Activated CD8-positive, alpha-beta memory T cell treated with anti-CD3 and anti-CD28 coated beads, Interleukin-2, amount 50 U/mL, for 1 hour (primary cell): ENCODE measurements around the gene CCNQ.

Experiments
- DNase-seq: peaks from one replicate; pipeline ENCODE4 v3.0.0-alpha.2; 2020; ENCODE audit errors: extremely low read depth

The CCNQ gene

DNA sequence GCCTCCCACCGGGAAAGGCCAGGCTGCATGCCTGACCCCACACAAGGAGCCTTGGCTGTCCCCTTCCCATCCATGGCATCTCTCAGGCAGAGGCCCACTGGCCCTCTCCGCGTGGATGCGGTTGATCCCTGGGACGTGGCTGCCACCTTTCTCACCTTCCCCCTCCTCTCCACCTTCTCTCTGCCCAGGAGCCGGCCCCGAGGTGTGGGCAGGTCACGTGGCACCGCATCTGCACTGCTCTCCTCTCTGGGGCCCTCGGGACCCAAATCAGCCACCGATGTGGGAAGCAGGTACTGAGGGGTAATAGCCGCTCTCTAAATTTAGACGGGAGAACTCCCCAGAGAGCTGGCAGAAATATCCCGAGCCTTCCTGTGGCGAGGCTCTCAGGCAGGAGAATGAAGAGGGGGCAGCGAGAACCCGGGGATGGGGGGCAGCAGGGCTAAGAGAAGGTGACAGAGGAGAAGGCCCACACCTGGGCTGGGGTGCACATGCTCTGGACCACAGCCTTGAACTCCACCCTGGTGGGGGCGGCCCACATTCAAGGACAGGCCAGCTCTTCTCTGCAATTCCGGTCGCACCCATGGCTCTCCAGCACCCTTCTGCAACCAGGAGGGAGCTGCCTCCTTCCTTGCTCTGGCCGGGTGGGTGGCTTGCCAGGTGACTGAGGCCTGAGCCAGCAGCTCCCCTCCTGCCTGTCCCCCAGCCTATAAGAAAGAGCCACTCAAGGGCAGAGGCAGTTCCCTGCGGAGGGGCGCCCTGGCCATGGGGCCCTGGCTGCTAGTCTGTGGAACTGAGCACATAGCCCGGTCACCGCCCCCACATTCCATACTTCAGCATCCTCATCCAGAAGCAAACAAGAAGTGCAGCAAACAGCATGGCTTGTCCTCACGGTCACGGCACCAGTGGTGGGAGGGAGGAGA, 38.4 kb upstream of the CCNQ start:
- no peak for DNase-seq

GRCh38 chrX:153636716-153637115, 37.8 kb upstream of the CCNQ start:
- DNase-seq: no peak

DNA sequence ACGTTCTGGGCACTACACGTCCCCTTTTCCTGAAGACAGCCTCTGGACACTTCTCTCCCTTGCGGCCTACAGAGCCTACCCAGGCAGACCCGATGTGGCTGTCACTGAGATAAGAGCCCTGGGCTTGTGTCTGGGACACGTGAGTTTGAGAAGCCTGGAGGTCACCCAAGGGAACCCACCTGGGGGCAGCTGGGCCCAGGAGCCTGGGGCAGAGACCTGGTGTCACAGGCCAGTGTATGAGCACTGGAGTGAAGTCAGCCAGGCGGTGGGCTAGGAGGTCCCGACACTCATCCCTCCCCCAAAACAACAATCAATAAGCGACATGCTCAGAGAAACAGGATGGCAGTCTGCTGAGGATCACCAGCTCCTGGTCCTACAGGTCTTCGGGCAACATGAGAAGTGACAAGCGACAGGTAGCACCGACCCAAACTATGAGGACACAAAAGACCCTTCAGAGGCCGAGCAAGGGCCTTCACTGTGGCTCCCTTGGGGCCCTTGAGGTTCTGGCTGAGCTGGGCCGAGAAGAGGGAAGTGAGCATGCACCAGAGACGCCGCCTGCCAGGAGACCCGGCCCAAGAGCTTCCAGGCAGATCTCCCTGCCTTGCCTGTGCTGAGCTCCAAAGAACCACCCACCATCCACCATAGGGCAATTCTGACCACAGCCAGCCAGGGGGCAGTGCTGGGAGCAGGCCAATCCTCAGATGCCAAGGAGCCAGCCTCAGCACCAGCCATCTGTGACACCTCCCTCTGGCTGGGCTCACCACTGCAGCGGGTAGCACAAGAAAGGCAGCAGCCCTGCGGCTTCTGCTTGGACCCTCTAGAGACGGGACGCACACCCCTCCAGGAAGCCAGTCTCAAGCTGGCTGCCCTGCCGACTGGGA, 37.1 kb upstream of the CCNQ start:
- DNase-seq: no peak

- no peak for DNase-seq
Observed at GRCh38 chrX:153635388-153635787, 36.4 kb upstream of the CCNQ start.

DNA sequence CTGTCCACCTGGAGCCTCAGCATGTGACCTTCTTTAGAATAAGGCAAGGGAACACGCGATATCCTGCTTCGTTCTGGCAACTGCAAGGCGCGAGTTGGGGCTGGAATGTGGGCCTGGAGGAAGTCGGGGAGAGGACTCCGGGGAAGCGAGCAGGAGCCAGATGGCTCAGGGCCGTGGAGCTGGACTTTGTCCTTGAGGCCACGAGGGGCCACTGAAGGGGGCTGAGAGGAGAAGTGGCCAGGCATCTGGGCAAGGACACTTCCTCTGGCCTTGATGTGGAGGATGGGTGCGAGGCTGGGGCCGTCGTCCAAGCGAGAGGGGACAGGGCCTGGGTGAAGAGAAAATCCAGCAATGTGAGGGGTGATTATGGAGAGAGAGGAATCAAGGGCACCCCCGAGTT, 35.9 kb upstream of the CCNQ start:
- DNase-seq: no peak

- DNase-seq: no peak
Observed at GRCh38 chrX:153634236-153634635, 35.3 kb upstream of the CCNQ start.

DNA sequence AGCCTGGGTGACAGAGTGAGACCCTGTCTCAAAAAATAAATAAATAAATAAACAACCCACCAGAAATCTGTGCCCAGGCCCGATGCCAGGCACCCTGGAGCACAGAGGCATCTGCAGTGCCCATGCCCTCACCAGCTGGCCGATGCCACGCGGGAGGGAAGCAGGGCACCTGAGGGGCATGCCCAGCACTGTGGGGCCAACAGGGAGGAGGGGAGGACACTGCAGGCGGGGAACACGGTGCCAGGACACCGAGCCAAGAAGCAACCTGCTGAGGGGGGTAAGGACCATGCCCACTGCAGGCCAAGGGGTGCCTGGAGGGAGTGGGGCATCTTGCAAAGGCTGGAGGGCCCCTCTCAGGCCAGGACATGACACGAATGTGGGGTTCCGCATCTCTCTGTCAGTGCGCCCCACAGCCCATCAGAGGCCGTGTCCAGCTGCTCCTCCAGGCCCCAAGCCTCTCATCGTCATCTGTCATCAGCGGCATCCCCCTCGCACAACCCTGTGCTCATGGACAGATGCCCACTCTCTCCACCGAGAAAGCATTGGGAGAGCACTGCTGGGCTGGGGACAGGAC, 34.8 kb upstream of the CCNQ start:
- DNase-seq: no peak

DNA sequence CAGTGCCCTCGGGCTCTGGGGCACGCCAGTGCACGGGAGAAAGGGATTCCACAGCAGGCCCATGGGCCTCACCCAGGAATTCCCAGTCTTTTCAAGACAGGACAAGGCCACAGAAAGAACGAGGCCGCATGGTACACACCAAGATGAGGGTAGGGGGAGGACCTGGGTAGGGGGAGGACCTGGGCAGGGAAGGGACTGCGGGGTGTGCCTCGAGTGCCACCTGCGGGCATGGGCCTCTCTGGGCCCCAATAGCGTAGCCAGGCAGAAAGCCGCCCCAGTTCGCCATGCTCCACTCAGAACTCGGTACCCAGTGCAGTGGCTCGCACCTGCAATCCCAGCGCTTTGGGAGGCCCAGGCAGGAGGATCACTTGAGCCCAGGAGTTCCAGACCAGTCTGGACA, 34.1 kb upstream of the CCNQ start:
- no peak for DNase-seq

DNA sequence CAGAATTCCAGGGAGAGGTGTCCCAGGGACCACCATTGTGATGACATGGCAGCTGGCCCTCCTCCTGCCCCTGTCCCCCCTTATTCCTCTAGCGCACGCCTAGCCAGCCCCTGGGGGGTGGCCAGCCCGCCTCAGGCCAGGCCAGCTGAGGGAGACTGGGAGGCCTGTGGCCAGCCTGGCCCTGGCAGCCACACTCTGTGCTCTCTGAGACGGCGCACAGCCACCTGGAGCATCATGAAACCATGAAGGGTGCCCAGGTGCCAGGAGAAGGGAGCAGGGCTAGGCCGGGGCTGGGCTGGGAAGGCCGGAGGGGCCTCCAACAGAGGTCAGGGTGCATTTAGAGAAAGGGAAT, 33.6 kb upstream of the CCNQ start:
- no peak for DNase-seq

GRCh38 chrX:153631907-153632594, 33.1 kb upstream of the CCNQ start:
- DNase-seq: no peak

- no peak for DNase-seq
Observed at GRCh38 chrX:153631346-153631745, 32.4 kb upstream of the CCNQ start.

DNA sequence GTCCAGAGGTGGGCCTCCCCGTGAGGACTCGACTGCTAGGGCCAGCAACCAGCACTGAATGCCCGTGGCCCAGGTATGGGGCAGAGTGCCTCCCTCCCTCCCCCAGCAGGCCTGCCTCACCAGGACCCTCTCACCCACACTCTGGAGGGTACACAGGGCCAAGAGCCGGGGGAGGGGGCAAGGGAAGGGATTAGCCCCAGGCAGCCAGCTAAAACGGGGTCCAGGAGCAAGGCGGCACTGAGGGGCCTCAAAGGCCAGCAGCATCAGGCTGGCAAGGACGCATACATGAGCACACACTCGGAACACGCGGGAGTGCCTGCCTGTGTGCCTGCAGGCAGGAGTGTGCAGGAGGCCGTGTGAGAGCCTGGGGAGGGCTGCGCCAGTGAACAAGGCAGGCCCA, 29.7 kb upstream of the CCNQ start:
- no peak for DNase-seq

DNA sequence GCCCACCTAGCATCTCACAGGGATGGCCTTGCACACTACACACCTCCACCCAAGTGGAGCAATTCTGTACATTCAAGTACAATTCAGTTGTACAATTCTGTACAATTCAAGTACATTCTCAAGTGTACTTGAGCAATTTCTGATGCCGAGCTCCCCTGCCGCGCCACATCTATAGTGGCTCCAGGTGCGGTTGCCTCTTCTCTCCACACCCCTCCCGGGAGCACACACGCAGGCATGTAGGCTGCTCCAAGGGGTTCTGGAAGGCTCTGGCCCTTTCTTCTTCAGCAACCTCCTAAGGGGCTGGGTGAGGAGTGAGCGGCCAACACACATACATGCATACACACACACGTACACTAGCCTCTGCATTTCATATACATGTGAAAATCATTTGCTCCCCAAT, 29.2 kb upstream of the CCNQ start:
- DNase-seq: no peak

DNA sequence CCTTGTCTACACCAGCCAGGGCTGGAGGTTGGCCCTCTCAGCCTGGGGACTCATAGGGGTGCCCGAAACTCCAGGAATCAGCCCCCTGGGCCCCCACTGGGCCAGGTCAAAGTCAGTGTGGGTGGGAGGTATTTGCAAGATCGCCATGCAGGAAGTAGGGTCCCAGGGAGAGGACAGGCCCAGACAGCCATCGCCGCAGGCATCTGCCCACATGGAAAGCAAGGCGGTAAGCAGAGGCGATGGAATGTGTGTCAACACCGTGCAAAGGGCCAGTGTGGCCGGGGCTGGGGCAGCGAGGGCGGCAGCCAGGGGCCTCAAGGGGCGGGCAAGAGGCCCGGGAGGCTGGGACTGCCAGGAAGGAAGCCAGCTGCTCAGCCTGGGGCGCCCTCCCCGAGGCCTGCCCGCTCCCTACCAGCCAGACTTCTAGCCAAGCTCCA, 28.8 kb upstream of the CCNQ start:
- DNase-seq: no peak

- no peak for DNase-seq
Observed at GRCh38 chrX:153626863-153627674, 28.1 kb upstream of the CCNQ start.

- no peak for DNase-seq
Observed at GRCh38 chrX:153626025-153626633, 27.2 kb upstream of the CCNQ start.

- no peak for DNase-seq
Observed at GRCh38 chrX:153625271-153626024, 26.5 kb upstream of the CCNQ start.

GRCh38 chrX:153624196-153625091, 25.5 kb upstream of the CCNQ start:
- no peak for DNase-seq
